Endothelial cell of umbilical vein (primary cell): Measurements from ENCODE around the gene GNA12. TPM values are rescaled to one million over a fixed set of nuclear protein-coding genes. Genes with fewer than 3 reads are reported as not detected.

Source experiments
- BruUV-seq: library from RNA; stranded (reverse); fragments of 400-500 nt; replicated peaks from 2 replicates; lab custom pipeline; 2021; lab: Mats Ljungman, UMichigan
- CTCF ChIA-PET: fragments of 300-600, 350-600 bp; sonication (Branson Sonifier 250); formaldehyde crosslinking; loops from one replicate; lab custom pipeline; 2021; ENCODE audit warnings: antibody characterized with exemption, inconsistent platforms; lab: Charles Lee
- POLR2A ChIA-PET: fragments of 300-600, 350-600 bp; sonication (Branson Sonifier 250); formaldehyde crosslinking; loops from one replicate; lab custom pipeline; 2021; ENCODE audit warnings: antibody characterized with exemption, inconsistent platforms; lab: Charles Lee
- DNase-seq: peaks from one replicate; pipeline ENCODE4 v3.0.0-alpha.2; 2011; ENCODE audit warnings: low read depth, low spot score
- FAIRE-seq: peaks from 2 replicates; lab custom pipeline; 2011; peaks lifted over from hg19 to GRCh38; lab: Jason Lieb, UNC
- H2AFZ ChIP-seq: 2 replicates; pipeline ENCODE4 v1.6.0; 2012; ENCODE audit warnings: low read depth, low read length, control low read depth, inconsistent platforms
- H3K27ac ChIP-seq: 2 replicates; pipeline ENCODE4 v1.5.1; 2011; ENCODE audit warnings: low read depth, mild to moderate bottlenecking, control low read depth, low read length, moderate library complexity; ENCODE audit not compliant: insufficient read depth
- H3K27me3 ChIP-seq, 2 experiments: 2 replicates each; pipeline versions ENCODE4 v1.6.0 to v1.6.1; 2011; ENCODE audit warnings: low read length in 2 of 2, mixed read lengths in 1 of 2; ENCODE audit not compliant: control insufficient read depth in 2 of 2, insufficient read depth in 2 of 2
- H3K36me3 ChIP-seq, 2 experiments: 2 replicates in 1 of 2; 3 replicates in 1 of 2; pipeline ENCODE4 v1.5.1; 2011; ENCODE audit warnings: low read length in 2 of 2, mild to moderate bottlenecking in 1 of 2, moderate library complexity in 1 of 2; ENCODE audit not compliant: control insufficient read depth in 2 of 2, insufficient read depth in 2 of 2; ENCODE audit errors: extremely low read depth in 1 of 2
- H3K4me1 ChIP-seq: 3 replicates; pipeline ENCODE4 v1.5.1; 2011; ENCODE audit warnings: mild to moderate bottlenecking, low read length; ENCODE audit not compliant: control insufficient read depth, insufficient read depth; ENCODE audit errors: extremely low read depth
- H3K4me2 ChIP-seq: 2 replicates; pipeline ENCODE4 v1.6.1; 2011; ENCODE audit warnings: low read length, control low read depth, mixed read lengths; ENCODE audit not compliant: insufficient read depth
- H3K4me3 ChIP-seq, 3 experiments: fragments of 200-600 bp in 1 of 3; sonication (generic), shearing (Covaris generic) in 1 of 3; replicated peaks in 1 of 3; 2 replicates each; pipeline ENCODE4 v1.5.1; 2011 to 2016; ENCODE audit warnings: control low read depth in 3 of 3, low read length in 3 of 3, mild to moderate bottlenecking in 2 of 3, inconsistent platforms in 1 of 3, low read depth in 1 of 3, moderate library complexity in 1 of 3; ENCODE audit not compliant: insufficient read depth in 1 of 3
- H3K79me2 ChIP-seq: 2 replicates; pipeline ENCODE4 v1.6.0; 2012; ENCODE audit warnings: low read length, inconsistent platforms; ENCODE audit not compliant: control insufficient read depth, insufficient read depth
- H3K9ac ChIP-seq: replicated peaks from 2 replicates; pipeline ENCODE3; 2011; ENCODE audit warnings: low read length, control low read depth; ENCODE audit not compliant: insufficient read depth; ENCODE audit errors: extremely low read depth
- H3K9me1 ChIP-seq: replicated peaks from 3 replicates; pipeline ENCODE4 v1.6.0; 2011; ENCODE audit warnings: mild to moderate bottlenecking, low read length; ENCODE audit not compliant: control insufficient read depth, insufficient read depth; ENCODE audit errors: extremely low read depth
- H3K9me3 ChIP-seq: replicated peaks from 2 replicates; pipeline ENCODE4 v1.5.1; 2012; ENCODE audit warnings: low read length, inconsistent platforms; ENCODE audit not compliant: control insufficient read depth, insufficient read depth
- H4K20me1 ChIP-seq: replicated peaks from 2 replicates; pipeline ENCODE3; 2011; ENCODE audit warnings: mild to moderate bottlenecking, low read length; ENCODE audit not compliant: control insufficient read depth, insufficient read depth; ENCODE audit errors: extremely low read depth
- CTCF ChIP-seq, 2 donors: IDR thresholded peaks; 1 replicate in 1 of 2; 2 replicates in 1 of 2; pipeline ENCODE4 v1.5.1; 2011; ENCODE audit warnings: low read length in 2 of 2, mild to moderate bottlenecking in 2 of 2, moderate library complexity in 2 of 2, control low read depth in 1 of 2, inconsistent platforms in 1 of 2, low read depth in 1 of 2; ENCODE audit not compliant: insufficient read depth in 1 of 2; ENCODE audit errors: extremely low read depth in 1 of 2
- EZH2 ChIP-seq: IDR thresholded peaks from 2 replicates; pipeline ENCODE4 v1.6.1; 2012; ENCODE audit warnings: borderline replicate concordance, low read depth, mild to moderate bottlenecking, moderate library complexity, low read length, inconsistent platforms; ENCODE audit not compliant: severe bottlenecking
- FOS ChIP-seq: IDR thresholded peaks from 2 replicates; pipeline ENCODE4 v1.6.1; 2011; ENCODE audit warnings: mild to moderate bottlenecking, low read length, moderate library complexity, borderline replicate concordance; ENCODE audit not compliant: insufficient read depth
- GATA2 ChIP-seq: IDR thresholded peaks from 2 replicates; pipeline ENCODE4 v1.7.0; 2011; ENCODE audit warnings: low read depth, mild to moderate bottlenecking, moderate library complexity, mixed read lengths, low read length; ENCODE audit not compliant: insufficient read length, insufficient read depth
- JUN ChIP-seq: IDR thresholded peaks from 2 replicates; pipeline ENCODE4 v1.6.1; 2011; ENCODE audit warnings: borderline replicate concordance, low read depth; ENCODE audit not compliant: insufficient read length, insufficient read depth
- MAX ChIP-seq: IDR thresholded peaks from 2 replicates; pipeline ENCODE4 v1.6.1; 2011; ENCODE audit not compliant: insufficient read depth, insufficient read length
- dilution Hi-C: fragments of 300-500 bp; cut with MboI; formaldehyde crosslinking; loops from one replicate; pipeline ENCODE4 v1.15.0; 2019; ENCODE audit warnings: low sequenced_read_pairs; ENCODE audit not compliant: extremely low pct_ligation_motif_present
- intact Hi-C: fragments of 100-400 bp; cut with micrococcal nuclease; formaldehyde crosslinking; loops from one replicate; pipeline ENCODE4 v1.10.0; 2022
- polyA plus RNA-seq, 4 experiments: library from polyadenylated mRNA; depleted of rRNA in 3 of 4; stranded (reverse) in 3 of 4; unstranded in 1 of 4; fragments of >200 nt; gene quantifications; 2 replicates each; pipeline versions ENCODE4 v1.2.1 to v1.2.3, GENCODE V29; 2011 to 2012; ENCODE audit warnings: missing spikeins in 1 of 4
- total RNA-seq: library from RNA; stranded (reverse); gene quantifications from 2 replicates; pipeline ENCODE4 v1.2.3, GENCODE V29; 2021

Gene GNA12
- total and polyA plus RNA-seq, 2 donors (not counting 3 experiments of a cell fraction or from before 2014, with no cell fraction given), result 63.0 to 75.1 TPM

GRCh38 chr7:2840458-2840857 lies 3.6 kb downstream of the GNA12 start:
- H2AFZ ChIP-seq, result no peak overlapping the region
- H3K4me3 ChIP-seq, result no peak overlapping the region
- dilution Hi-C loops (no loop called here), intact Hi-C loops (no loop called here)
- no peaks in the 10 kb centered on the region for H3K9me1 ChIP-seq
- POLR2A ChIA-PET, result no interaction called here
- no peak overlapping the region for H3K9ac ChIP-seq
- no peaks in the 10 kb centered on the region for H3K27me3 ChIP-seq
- peaks cover 20% of the 10 kb centered on the region for H3K4me1 ChIP-seq
- TF ChIP-seq GATA2 (no peak), FOS (no peak), MAX (no peak), EZH2 (no peak)
- no peaks in the 10 kb centered on the region for H3K9me3 ChIP-seq
- no peaks in the 10 kb centered on the region for H4K20me1 ChIP-seq
- peaks cover 69% of the 10 kb centered on the region for H3K79me2 ChIP-seq
- DNase-seq, result no peak
- no peak overlapping the region for H3K27ac ChIP-seq
- no TSS peak for BruUV-seq
- no peak overlapping the region for H3K4me2 ChIP-seq
- FAIRE-seq, result no peak
- no peaks in the 10 kb centered on the region for H3K36me3 ChIP-seq
- CTCF ChIA-PET, result interaction anchor here (1.1 kb wide), 1 partner anchor 11 kb away, joined by 3 read pairs; no protein-coding TSS in a partner anchor

- H2AFZ ChIP-seq, result no peak overlapping the region
- BruUV-seq, result no TSS peak
- intact Hi-C loops (no loop called here), dilution Hi-C loops (no loop called here)
- no peaks in the 10 kb centered on the region for H3K27me3 ChIP-seq
- peaks cover 18% of the 10 kb centered on the region for H3K4me1 ChIP-seq
- POLR2A ChIA-PET, result no interaction called here
- H4K20me1 ChIP-seq, result no peaks in the 10 kb centered on the region
- H3K4me3 ChIP-seq, result no peak overlapping the region
- no peak overlapping the region for H3K4me2 ChIP-seq
- H3K9me3 ChIP-seq, result no peaks in the 10 kb centered on the region
- H3K9me1 ChIP-seq, result no peaks in the 10 kb centered on the region
- H3K9ac ChIP-seq, result no peak overlapping the region
- CTCF ChIA-PET, result interaction anchor here (1.4 kb wide), 1 partner anchor 18 kb away, joined by 4 read pairs; no protein-coding TSS in a partner anchor
- H3K79me2 ChIP-seq, result peaks cover 83% of the 10 kb centered on the region
- no peak overlapping the region for H3K27ac ChIP-seq
- peaks cover 0 to 2% of the 10 kb centered on the region in 2 experiments for H3K36me3 ChIP-seq
- no peak for DNase-seq
- FAIRE-seq, result peak; percentile 79
- TF ChIP-seq JUN (no peak), CTCF (IDR thresholded peaks at IDR 0.05; ENCODE audit: extremely low read depth in 1 of 2, insufficient read depth in 1 of 2, low read depth in 1 of 2, low read length in 2 of 2) (no peak)
Observed at GRCh38 chr7:2838873-2839578, 5.1 kb downstream of the GNA12 start.
